Neuronal stem cell (in vitro differentiated cells): ENCODE data around the gene SLC25A43.

ENCODE experiments used
- DNase-seq: peaks from one replicate; pipeline ENCODE4 v3.0.0-alpha.2; 2013; ENCODE audit warnings: low spot score
- H2AFZ ChIP-seq: one replicate; pipeline ENCODE4 v1.6.1; 2013; ENCODE audit warnings: mild to moderate bottlenecking, low read length, inconsistent platforms
- H2AK5ac ChIP-seq: 2 replicates; pipeline ENCODE4 v1.6.1; 2013; ENCODE audit warnings: low read depth, mild to moderate bottlenecking, inconsistent platforms, low read length, moderate library complexity, mixed read lengths
- H2BK120ac ChIP-seq: 2 replicates; pipeline ENCODE4 v1.6.1; 2013; ENCODE audit warnings: low read depth, mild to moderate bottlenecking, inconsistent platforms, low read length, moderate library complexity, mixed read lengths
- H2BK12ac ChIP-seq: one replicate; pipeline ENCODE4 v1.6.1; 2013; ENCODE audit warnings: low read length, inconsistent platforms
- H2BK15ac ChIP-seq: 2 replicates; pipeline ENCODE4 v1.6.1; 2013; ENCODE audit warnings: mild to moderate bottlenecking, low read length, inconsistent platforms, mixed read lengths
- H2BK5ac ChIP-seq: one replicate; pipeline ENCODE4 v1.6.1; 2013; ENCODE audit warnings: inconsistent platforms, mild to moderate bottlenecking, low read length, moderate library complexity
- H3K14ac ChIP-seq: one replicate; pipeline ENCODE4 v1.6.1; 2013; ENCODE audit warnings: low read length, inconsistent platforms
- H3K18ac ChIP-seq: 2 replicates; pipeline ENCODE4 v1.6.1; 2013; ENCODE audit warnings: low read length, inconsistent platforms
- H3K23ac ChIP-seq: 2 replicates; pipeline ENCODE4 v1.6.1; 2013; ENCODE audit warnings: low read depth, mild to moderate bottlenecking, mixed read lengths, low read length, inconsistent platforms; ENCODE audit not compliant: poor library complexity
- H3K27ac ChIP-seq: replicated peaks from 3 replicates; pipeline ENCODE4 v1.5.1; 2013; ENCODE audit warnings: low read length, inconsistent platforms
- H3K27me3 ChIP-seq, 3 experiments: 2 replicates each; pipeline ENCODE4 v1.6.1; 2013; ENCODE audit warnings: low read length in 3 of 3, mild to moderate bottlenecking in 2 of 3, inconsistent platforms in 1 of 3, low read depth in 1 of 3, mixed read lengths in 1 of 3, moderate library complexity in 1 of 3; ENCODE audit not compliant: control insufficient read depth in 3 of 3, insufficient read depth in 3 of 3
- H3K36me3 ChIP-seq, 2 donors: replicated peaks in 1 of 2; 2 replicates each; pipeline ENCODE4 v1.6.1; 2013; ENCODE audit warnings: low read length in 2 of 2; ENCODE audit not compliant: control insufficient read depth in 2 of 2, insufficient read depth in 2 of 2
- H3K4ac ChIP-seq: 2 replicates; pipeline ENCODE4 v1.6.1; 2013; ENCODE audit warnings: inconsistent platforms, mild to moderate bottlenecking, low read length, moderate library complexity
- H3K4me1 ChIP-seq, 2 donors: 1 replicate in 1 of 2; 2 replicates in 1 of 2; pipeline ENCODE4 v1.6.1; 2013; ENCODE audit warnings: low read length in 2 of 2, low read depth in 1 of 2; ENCODE audit not compliant: control insufficient read depth in 2 of 2, insufficient read depth in 1 of 2
- H3K4me2 ChIP-seq: one replicate; pipeline ENCODE4 v1.6.1; 2013; ENCODE audit warnings: mild to moderate bottlenecking, low read length, inconsistent platforms; ENCODE audit not compliant: insufficient read depth, poor library complexity, severe bottlenecking
- H3K4me3 ChIP-seq, 2 donors: 2 replicates each; pipeline ENCODE4 v1.5.1; 2013; ENCODE audit warnings: low read length in 2 of 2, mild to moderate bottlenecking in 2 of 2, inconsistent platforms in 1 of 2, moderate library complexity in 1 of 2
- H3K79me1 ChIP-seq: one replicate; pipeline ENCODE4 v1.6.1; 2013; ENCODE audit warnings: low read depth, mild to moderate bottlenecking, inconsistent platforms, low read length, moderate library complexity
- H3K9ac ChIP-seq: one replicate; pipeline ENCODE4 v1.6.1; 2013; ENCODE audit warnings: mild to moderate bottlenecking, low read depth, low read length, inconsistent platforms; ENCODE audit not compliant: poor library complexity
- H3K9me3 ChIP-seq, 2 donors: replicated peaks in 1 of 2; 2 replicates each; pipeline versions ENCODE3 to v1.6.1; 2013; ENCODE audit warnings: low read length in 2 of 2, mild to moderate bottlenecking in 2 of 2, inconsistent platforms in 1 of 2, low read depth in 1 of 2, mixed read lengths in 1 of 2, moderate library complexity in 1 of 2; ENCODE audit not compliant: control insufficient read depth in 2 of 2, insufficient read depth in 1 of 2
- H4K8ac ChIP-seq: one replicate; pipeline ENCODE4 v1.6.1; 2013; ENCODE audit warnings: low read depth, mild to moderate bottlenecking, inconsistent platforms, low read length, moderate library complexity
- H4K91ac ChIP-seq: one replicate; pipeline ENCODE4 v1.6.1; 2013; ENCODE audit warnings: low read length, low read depth, mild to moderate bottlenecking, inconsistent platforms; ENCODE audit not compliant: poor library complexity
- WGBS, 2 donors: extraction: QIAGEN DNeasy Blood & Tissue Kit; methylation state at CpG; one replicate each; pipeline ENCODE4 v1.1.7; 2013; ENCODE audit warnings: missing lambda C conversion rate in 2 of 2, mixed read lengths in 1 of 2; ENCODE audit not compliant: insufficient read length in 2 of 2, insufficient replicate concordance in 1 of 2; ENCODE audit errors: extremely low coverage in 2 of 2; 5-methylcytosine and 5-hydroxymethylcytosine counted together

SLC25A43 gene

GRCh38 chrX:119402588-119402987 is 3.5 kb downstream of the SLC25A43 start:
- Histone ChIP-seq H3K4ac (no peak overlapping the region), H3K4me2 (no peak overlapping the region), H3K4me1 (peaks cover 0 to 2% of the 10 kb centered on the region in 2 donors), H2AK5ac (no peak overlapping the region), H2BK5ac (no peak overlapping the region), H3K27me3 (peaks cover 0 to 44% (median 0%) of the 10 kb centered on the region in 3 experiments), H3K79me1 (no peaks in the 10 kb centered on the region), H3K4me3 (no peak overlapping the region), H2BK15ac (no peak overlapping the region), H2AFZ (no peak overlapping the region), H3K18ac (no peak overlapping the region), H3K9ac (no peak overlapping the region), H3K23ac (no peak overlapping the region), H3K27ac (no peak overlapping the region), H3K14ac (no peak overlapping the region), H4K8ac (no peak overlapping the region), H3K9me3 (no peaks in the 10 kb centered on the region), H2BK120ac (no peak overlapping the region), H4K91ac (no peak overlapping the region), H2BK12ac (no peak overlapping the region), H3K36me3 (no peaks in the 10 kb centered on the region)
- no CpG with 5 or more reads among the region's 4 CpGs for WGBS, 2 donors
- DNase-seq, result no peak

GRCh38 chrX:119406776-119407175 is 7.6 kb downstream of the SLC25A43 start:
- Histone ChIP-seq H4K91ac (no peak overlapping the region), H2BK12ac (no peak overlapping the region), H2BK120ac (no peak overlapping the region), H3K4ac (no peak overlapping the region), H2AK5ac (no peak overlapping the region), H3K79me1 (no peaks in the 10 kb centered on the region), H3K4me3 (no peak overlapping the region), H3K18ac (no peak overlapping the region), H3K9ac (no peak overlapping the region), H2BK5ac (no peak overlapping the region), H3K27ac (no peak overlapping the region), H3K36me3 (no peaks in the 10 kb centered on the region), H3K23ac (no peak overlapping the region), H3K4me1 (no peaks in the 10 kb centered on the region), H2AFZ (no peak overlapping the region), H4K8ac (no peak overlapping the region), H3K14ac (no peak overlapping the region), H3K9me3 (no peaks in the 10 kb centered on the region), H3K27me3 (peaks cover 0 to 6% (median 0%) of the 10 kb centered on the region in 3 experiments), H3K4me2 (no peak overlapping the region), H2BK15ac (no peak overlapping the region)
- no peak for DNase-seq
- no CpG with 5 or more reads among the region's 1 CpG for WGBS, 2 donors

GRCh38 chrX:119407681-119408080 is 8.5 kb downstream of the SLC25A43 start:
- Histone ChIP-seq H3K4me1 (no peaks in the 10 kb centered on the region), H3K27ac (no peak overlapping the region), H2BK5ac (no peak overlapping the region), H2BK15ac (no peak overlapping the region), H3K9me3 (no peaks in the 10 kb centered on the region), H2AK5ac (no peak overlapping the region), H2BK12ac (no peak overlapping the region), H3K4ac (no peak overlapping the region), H3K36me3 (no peaks in the 10 kb centered on the region), H3K23ac (no peak overlapping the region), H3K18ac (no peak overlapping the region), H3K79me1 (no peaks in the 10 kb centered on the region), H3K4me2 (no peak overlapping the region), H3K27me3 (peaks cover 0 to under 1% (median 0%) of the 10 kb centered on the region in 3 experiments), H4K8ac (no peak overlapping the region), H3K14ac (no peak overlapping the region), H3K9ac (no peak overlapping the region), H2BK120ac (no peak overlapping the region), H3K4me3 (no peak overlapping the region), H2AFZ (no peak overlapping the region), H4K91ac (no peak overlapping the region)
- no peak for DNase-seq
- no CpG with 5 or more reads among the region's 9 CpGs for WGBS, 2 donors

- no peak overlapping the region for H2AFZ ChIP-seq
- H3K4me3 ChIP-seq, result no peak overlapping the region
- H3K23ac ChIP-seq, result no peak overlapping the region
- no peak overlapping the region for H3K18ac ChIP-seq
- WGBS, 2 donors, result no CpG with 5 or more reads among the region's 15 CpGs
- H2BK12ac ChIP-seq, result no peak overlapping the region
- H3K14ac ChIP-seq, result no peak overlapping the region
- no peaks in the 10 kb centered on the region for H3K36me3 ChIP-seq
- H4K8ac ChIP-seq, result no peak overlapping the region
- no peak overlapping the region for H3K9ac ChIP-seq
- no peaks in the 10 kb centered on the region for H3K9me3 ChIP-seq
- H2BK120ac ChIP-seq, result no peak overlapping the region
- no peaks in the 10 kb centered on the region for H3K4me1 ChIP-seq
- no peaks in the 10 kb centered on the region for H3K27me3 ChIP-seq
- no peak overlapping the region for H3K27ac ChIP-seq
- no peak for DNase-seq
- H2BK15ac ChIP-seq, result no peak overlapping the region
- no peak overlapping the region for H4K91ac ChIP-seq
- H3K4me2 ChIP-seq, result no peak overlapping the region
- no peak overlapping the region for H2AK5ac ChIP-seq
- no peak overlapping the region for H3K4ac ChIP-seq
- H2BK5ac ChIP-seq, result no peak overlapping the region
- no peaks in the 10 kb centered on the region for H3K79me1 ChIP-seq
Measured at GRCh38 chrX:119410027-119410819, 11.1 kb downstream of the SLC25A43 start.
